Activated CD4-positive, alpha-beta T cell treated with anti-CD3 and anti-CD28 coated beads, Interleukin-10, Interleukin-2, amounts not matched to agents 100 ng/mL and 50 ng/mL, durations not matched to agents 16 hours and 8 hours (primary cell): ENCODE data around the gene MCRIP2.
A peak's percentile ranks its signal among the peaks of the same experiment; 100 is the strongest.

Experiments used
- DNase-seq: peaks from one replicate; pipeline ENCODE4 v3.0.0-alpha.2; 2020

MCRIP2 gene

DNA sequence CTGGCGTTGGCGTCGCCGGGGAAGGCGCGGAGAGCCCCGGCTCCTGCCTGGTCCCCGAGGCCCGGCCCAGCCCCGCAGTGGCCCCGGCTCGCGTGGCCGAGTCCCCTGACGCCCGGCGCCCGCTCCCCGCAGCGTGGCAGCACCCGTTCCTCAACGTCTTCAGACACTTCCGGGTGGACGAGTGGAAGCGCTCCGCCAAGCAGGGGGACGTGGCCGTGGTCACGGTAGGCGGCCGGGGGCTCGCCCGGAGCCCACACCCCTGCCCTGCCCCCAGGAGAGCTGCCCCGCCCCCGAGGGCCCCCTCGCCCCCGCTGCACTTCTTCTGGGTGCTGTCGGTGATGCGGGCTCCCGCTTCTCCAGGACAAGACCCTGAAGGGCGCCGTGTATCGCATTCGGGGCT is 8.0 kb downstream of the MCRIP2 start:
- peak; percentile 26 for DNase-seq

- no peak for DNase-seq
Measured at GRCh38 chr16:651844-652243, 10.2 kb downstream of the MCRIP2 start.

- DNase-seq: no peak
Measured at GRCh38 chr16:652454-653305, 11.1 kb downstream of the MCRIP2 start.

DNA sequence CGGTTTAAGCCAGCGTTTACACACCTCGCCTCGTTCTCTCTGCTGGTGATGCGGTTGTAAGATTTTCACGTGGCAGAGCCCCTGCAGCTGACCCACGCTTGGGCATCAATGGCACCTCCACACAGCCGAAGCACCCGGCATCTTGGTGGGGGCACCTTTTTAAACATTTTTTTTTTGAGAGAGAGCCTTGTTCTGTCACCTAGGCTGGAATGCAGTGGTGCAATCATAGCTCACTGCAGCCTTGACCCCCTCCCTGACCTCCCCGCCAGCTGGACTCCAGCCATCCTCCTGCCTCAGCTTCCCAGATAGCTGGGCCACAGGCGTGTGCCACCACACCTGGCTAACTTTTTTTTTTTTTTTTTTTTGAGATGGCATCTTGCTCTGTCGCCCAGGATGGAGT is 12.4 kb downstream of the MCRIP2 start:
- no peak for DNase-seq

GRCh38 chr16:657487-657886 is 15.9 kb downstream of the MCRIP2 start:
- DNase-seq: no peak

DNA sequence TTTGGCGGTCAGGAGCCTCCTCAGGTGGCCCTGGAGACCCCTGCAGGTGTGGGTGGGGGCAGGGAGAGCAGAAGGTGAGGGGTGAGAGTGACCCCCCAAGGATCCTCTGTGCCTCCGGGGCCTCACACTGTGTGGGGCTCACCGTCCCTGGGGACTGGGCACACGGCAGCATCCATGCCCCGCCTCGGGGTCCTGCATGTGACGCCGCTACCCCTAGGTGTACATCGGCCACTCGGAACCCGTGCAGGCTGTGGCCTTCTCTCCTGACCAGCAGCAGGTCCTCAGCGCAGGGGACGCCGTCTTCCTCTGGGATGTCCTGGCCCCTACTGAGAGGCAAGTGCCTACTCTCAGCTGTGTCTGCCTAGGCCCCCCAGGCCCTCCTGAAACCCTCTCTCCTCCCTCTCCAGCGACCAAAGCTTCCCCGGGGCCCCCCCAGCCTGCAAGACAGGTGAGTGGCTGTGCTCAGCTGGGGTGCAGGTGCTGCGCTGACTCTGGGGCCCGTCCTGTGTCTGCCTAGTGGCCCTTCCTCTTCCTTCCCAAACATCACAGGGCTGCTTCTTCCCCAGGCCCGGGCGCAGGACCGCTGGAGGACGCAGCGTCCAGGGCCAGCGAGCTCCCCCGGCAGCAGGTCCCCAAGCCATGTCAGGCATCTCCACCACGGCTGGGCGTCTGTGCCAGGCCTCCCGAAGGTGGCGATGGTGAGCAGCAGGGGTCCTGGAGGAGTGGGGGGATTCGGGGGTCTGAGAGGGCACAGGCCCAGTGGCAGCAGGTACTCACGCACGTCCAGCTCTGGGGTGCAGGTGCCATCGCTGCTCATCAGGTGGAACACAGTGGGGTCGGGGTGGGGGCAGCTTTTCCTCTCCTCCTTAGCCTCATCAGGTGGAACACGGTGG is 17.3 kb downstream of the MCRIP2 start:
- DNase-seq: no peak

DNA sequence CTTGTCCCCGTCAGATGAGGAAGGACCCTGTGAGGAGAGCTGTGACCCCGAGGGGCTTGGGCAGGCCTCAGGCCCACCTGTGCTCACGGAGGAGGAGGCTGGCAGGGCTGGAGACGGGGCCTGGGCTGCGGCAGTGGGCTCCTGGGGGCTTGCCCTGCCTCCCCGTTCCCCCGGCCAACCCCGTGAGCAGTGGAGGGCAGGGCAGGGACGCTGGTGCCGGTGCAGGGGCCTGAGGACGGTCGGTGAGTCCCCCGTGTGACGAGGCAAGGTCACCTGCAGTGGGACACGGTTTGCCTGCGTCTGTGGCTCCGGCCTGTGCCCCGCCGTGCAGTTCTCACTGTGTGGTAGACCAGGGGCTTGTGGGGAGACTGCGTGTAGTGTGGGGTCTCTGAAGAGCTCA is 18.0 kb downstream of the MCRIP2 start:
- DNase-seq: no peak

DNA sequence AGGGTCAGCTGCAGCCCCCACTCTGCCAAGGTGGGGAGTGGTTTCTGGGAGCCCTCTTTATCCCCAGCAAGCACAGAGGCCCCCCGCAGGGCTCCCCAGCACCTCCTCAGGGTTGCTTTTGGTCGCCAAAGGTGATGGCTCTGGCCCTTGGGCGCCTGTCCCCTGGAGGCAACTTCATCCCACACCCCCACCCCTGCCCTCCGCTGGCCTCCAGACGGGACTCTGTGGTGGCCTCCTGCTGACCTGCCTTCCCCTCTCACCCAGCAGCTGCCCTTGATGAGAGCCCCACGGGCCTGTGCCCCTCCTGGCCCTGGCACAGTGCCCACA is 18.5 kb downstream of the MCRIP2 start:
- DNase-seq: no peak

DNA sequence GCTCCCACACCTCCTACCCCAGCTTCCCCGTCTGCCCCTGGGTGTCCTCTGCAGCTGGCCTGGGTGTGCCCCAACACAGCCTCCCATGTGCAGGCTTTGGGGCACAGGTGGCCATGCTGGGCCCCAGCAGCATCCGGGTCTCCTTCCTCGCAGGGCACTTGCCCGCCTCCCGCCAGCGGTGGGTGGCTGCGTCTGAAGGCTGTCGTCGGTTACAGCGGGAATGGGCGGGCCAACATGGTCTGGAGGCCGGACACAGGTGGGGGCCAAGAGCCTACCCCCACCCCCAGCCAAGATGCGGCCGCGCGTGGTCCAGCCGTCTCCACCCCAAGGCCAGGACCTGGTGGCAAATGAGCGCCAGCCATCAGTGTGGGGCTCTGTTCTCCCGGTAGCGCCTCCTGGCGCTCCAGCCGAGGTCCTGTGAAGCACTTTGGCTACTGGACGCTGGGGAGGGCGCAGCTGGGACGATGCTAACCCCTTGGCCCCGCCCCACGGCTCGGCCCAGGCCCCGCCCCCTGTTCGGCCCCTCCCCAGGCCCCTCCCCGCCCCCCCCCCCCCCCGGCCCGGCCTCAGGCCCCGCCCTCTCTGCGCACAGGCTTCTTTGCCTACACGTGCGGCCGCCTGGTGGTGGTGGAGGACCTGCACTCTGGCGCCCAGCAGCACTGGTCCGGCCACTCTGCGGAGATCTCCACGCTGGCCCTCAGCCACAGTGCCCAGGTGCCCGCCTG is 19.0 kb downstream of the MCRIP2 start:
- peak; percentile 80 for DNase-seq

DNA sequence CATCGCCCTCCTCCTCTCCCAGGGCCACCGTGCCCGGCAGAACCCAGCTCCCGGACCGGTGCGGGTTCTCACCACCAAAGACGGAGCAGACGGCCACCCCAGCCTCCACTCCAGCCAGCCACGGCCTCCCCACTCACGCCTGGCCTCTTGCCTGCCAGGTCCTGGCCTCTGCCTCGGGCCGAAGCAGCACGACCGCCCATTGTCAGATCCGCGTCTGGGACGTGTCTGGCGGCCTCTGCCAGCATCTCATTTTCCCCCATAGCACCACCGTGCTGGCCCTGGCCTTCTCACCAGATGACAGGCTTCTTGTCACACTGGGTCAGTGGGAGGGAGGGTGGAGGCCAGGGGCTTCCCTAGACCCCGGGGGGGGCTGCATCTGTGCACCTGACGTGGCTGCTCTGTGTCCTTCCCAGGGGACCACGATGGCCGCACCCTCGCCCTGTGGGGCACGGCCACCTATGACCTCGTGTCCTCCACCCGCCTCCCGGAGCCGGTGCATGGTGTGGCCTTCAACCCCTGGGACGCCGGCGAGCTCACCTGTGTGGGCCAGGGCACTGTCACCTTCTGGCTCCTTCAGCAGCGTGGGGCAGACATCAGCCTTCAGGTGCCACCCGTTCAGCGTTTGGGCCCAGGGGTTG is 19.7 kb downstream of the MCRIP2 start:
- no peak for DNase-seq

DNA sequence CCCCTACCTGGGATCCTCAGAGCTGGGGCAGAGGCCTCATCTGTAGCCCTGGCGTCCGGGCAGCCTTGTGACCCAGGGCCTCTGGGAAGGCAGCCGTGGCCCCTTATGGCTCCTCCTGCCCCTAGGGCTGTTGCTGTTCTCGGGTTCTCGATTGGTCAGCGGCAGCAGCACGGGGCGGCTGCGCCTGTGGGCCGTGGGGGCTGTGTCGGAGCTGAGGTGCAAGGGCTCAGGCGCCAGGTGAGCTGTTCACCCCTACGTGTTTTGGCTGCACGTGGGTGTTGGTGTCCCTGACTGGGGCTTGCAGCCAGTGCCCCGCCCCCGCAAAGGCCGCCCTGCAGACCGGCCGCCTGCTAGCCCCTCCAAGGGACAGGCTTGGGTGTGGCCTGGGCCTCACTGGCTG is 20.5 kb downstream of the MCRIP2 start:
- DNase-seq: no peak

GRCh38 chr16:662597-662996 is 21.0 kb downstream of the MCRIP2 start:
- no peak for DNase-seq

GRCh38 chr16:666572-666971 is 24.9 kb downstream of the MCRIP2 start:
- no peak for DNase-seq

GRCh38 chr16:667113-667779 is 25.6 kb downstream of the MCRIP2 start:
- no peak for DNase-seq

- DNase-seq: peak; percentile 96
Measured at GRCh38 chr16:667780-668518, 26.3 kb downstream of the MCRIP2 start, which contains the start of gene RHOT2. Gene RHOT2 (plus strand): TSS chr16:668132. CDS start chr16:668200, 68 bp downstream.

- no peak for DNase-seq
Measured at GRCh38 chr16:668519-669171, 27.0 kb downstream of the MCRIP2 start.

DNA sequence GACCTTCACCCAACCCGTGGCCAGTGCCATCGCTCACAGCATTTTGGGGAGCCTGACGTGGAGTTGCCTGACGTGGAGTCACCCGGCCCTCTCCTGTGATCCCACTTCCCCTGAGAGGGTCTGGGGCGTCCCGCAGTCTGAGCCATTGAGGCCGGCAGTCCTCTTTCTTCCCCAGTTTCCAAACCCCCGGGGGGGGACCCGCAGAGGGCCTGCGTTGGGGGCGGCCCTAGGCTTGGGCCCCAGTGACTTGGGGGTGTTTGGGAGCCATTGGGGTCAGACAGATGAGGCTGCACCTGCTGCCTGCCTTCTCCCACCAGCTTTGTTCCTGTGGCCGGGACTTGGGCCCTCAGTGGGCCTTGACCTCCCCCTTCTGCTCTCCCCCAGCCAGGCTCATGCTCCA is 28.0 kb downstream of the MCRIP2 start:
- DNase-seq: no peak

DNA sequence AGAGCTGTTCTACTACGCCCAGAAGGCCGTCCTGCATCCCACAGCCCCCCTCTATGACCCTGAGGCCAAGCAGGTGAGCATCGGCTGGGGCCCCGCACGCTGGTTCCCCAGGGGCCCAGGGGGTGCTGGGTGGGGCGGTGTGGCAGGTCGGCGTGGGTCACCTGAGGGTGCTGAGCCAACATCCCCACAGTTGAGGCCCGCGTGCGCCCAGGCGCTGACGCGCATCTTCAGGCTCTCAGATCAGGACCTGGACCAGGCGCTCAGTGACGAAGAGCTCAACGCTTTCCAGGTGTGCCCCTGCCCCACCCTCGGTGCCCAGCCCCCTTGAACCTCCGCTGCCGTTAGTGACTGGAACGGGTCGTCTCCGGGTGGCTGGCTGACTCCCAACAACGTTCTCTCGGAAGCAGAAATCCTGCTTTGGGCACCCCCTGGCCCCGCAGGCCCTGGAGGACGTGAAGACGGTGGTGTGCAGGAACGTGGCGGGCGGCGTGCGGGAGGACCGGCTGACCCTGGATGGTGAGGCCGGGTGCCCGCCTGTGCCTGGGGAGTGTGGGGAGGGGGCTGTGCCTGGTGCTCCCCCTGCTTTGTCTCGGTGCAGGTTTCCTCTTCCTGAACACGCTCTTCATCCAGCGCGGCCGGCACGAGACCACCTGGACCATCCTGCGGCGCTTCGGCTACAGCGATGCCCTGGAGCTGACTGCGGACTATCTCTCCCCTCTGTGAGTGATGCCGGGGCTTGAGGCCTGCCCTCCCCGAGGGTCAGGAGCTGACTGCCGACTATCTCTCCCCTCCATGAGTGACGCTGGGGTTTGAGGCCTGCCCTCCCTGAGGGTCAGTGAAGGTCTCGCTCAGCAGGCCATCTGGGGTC is 29.1 kb downstream of the MCRIP2 start:
- no peak for DNase-seq

GRCh38 chr16:671353-672131 is 29.9 kb downstream of the MCRIP2 start:
- DNase-seq: no peak
